HepG2 (cell line): Measurements from ENCODE around the gene CHCT1. TPM values are rescaled to one million over a fixed set of nuclear protein-coding genes. Genes with fewer than 3 reads are reported as not detected.

ENCODE experiments used
- HCFC1 ChIP-seq: fragments of 150-350 bp; IDR thresholded peaks from 2 replicates; pipeline ENCODE4 v1.6.1; 2014; ENCODE audit warnings: low read depth, low read length
- HOMEZ ChIP-seq: IDR thresholded peaks from 2 replicates; pipeline ENCODE4 v1.6.1; 2016; ENCODE audit warnings: low read depth
- MEIS1 ChIP-seq: sonication (generic); formaldehyde crosslinking; IDR thresholded peaks from 2 replicates; pipeline ENCODE4 v1.9.0; 2021; ENCODE audit warnings: mild to moderate bottlenecking, missing genetic modification reagents, moderate library complexity, borderline replicate concordance
- MZF1 ChIP-seq: sonication (generic); formaldehyde crosslinking; IDR thresholded peaks from 2 replicates; pipeline ENCODE4 v1.8.1; 2023; ENCODE audit warnings: mild to moderate bottlenecking, missing genetic modification reagents, borderline replicate concordance
- RFX1 ChIP-seq: fragments of 450-650 bp; IDR thresholded peaks from 2 replicates; pipeline ENCODE4 v1.6.1; 2017
- STAG1 ChIP-seq: sonication (generic); formaldehyde crosslinking; IDR thresholded peaks from 2 replicates; pipeline ENCODE4 v1.4.0; 2020; ENCODE audit warnings: missing genetic modification reagents
- ZFP62 ChIP-seq: sonication (generic); formaldehyde crosslinking; IDR thresholded peaks from 2 replicates; pipeline ENCODE4 v1.4.0; 2020; ENCODE audit warnings: missing genetic modification reagents
- ZFY ChIP-seq: sonication (generic); formaldehyde crosslinking; IDR thresholded peaks from 2 replicates; pipeline ENCODE4 v1.4.0; 2020; ENCODE audit warnings: missing genetic modification reagents
- polyA plus RNA-seq, 8 experiments: library from polyadenylated mRNA; depleted of rRNA in 3 of 8; stranded (reverse) in 7 of 8; unstranded in 1 of 8; fragments of >200 nt; fragmentation: Illumina TruSeq in 4 of 8; extraction: Trizol in 4 of 8; gene quantifications; 2 replicates each; pipeline versions ENCODE4 v1.2.1 to v1.2.3, GENCODE V29; 2011 to 2016; ENCODE audit warnings: low read depth in 4 of 8, missing spikeins in 1 of 8, mixed read lengths in 1 of 8; ENCODE audit not compliant: insufficient read depth in 1 of 8
- total RNA-seq, 5 experiments: library from RNA; depleted of rRNA; stranded (reverse); fragments of >200 nt; fragmentation: Illumina TruSeq; extraction: Trizol; gene quantifications; 2 replicates each; pipeline ENCODE4 v1.2.3, GENCODE V29; 2016; ENCODE audit warnings: low read depth in 1 of 5
- TF ChIP-seq, protein P1 (sequence below): sonication (generic); formaldehyde crosslinking; IDR thresholded peaks from 2 replicates; pipeline ENCODE4 v1.4.0; 2020; ENCODE audit warnings: missing genetic modification reagents, borderline replicate concordance
- TF ChIP-seq, protein P2 (sequence below): sonication (generic); formaldehyde crosslinking; IDR thresholded peaks from 2 replicates; pipeline ENCODE4 v1.5.0; 2020; ENCODE audit warnings: missing genetic modification reagents, mild to moderate bottlenecking, borderline replicate concordance

The CHCT1 gene
- total and polyA plus RNA-seq, 2 of the 13 experiments (the other 11 are each of a cell fraction or from before 2014, with no cell fraction given), result not detected

GRCh38 chr17:60391471-60392041 is 30.7 kb upstream of the CHCT1 start (continued):
- TF ChIP-seq, protein P1, sequence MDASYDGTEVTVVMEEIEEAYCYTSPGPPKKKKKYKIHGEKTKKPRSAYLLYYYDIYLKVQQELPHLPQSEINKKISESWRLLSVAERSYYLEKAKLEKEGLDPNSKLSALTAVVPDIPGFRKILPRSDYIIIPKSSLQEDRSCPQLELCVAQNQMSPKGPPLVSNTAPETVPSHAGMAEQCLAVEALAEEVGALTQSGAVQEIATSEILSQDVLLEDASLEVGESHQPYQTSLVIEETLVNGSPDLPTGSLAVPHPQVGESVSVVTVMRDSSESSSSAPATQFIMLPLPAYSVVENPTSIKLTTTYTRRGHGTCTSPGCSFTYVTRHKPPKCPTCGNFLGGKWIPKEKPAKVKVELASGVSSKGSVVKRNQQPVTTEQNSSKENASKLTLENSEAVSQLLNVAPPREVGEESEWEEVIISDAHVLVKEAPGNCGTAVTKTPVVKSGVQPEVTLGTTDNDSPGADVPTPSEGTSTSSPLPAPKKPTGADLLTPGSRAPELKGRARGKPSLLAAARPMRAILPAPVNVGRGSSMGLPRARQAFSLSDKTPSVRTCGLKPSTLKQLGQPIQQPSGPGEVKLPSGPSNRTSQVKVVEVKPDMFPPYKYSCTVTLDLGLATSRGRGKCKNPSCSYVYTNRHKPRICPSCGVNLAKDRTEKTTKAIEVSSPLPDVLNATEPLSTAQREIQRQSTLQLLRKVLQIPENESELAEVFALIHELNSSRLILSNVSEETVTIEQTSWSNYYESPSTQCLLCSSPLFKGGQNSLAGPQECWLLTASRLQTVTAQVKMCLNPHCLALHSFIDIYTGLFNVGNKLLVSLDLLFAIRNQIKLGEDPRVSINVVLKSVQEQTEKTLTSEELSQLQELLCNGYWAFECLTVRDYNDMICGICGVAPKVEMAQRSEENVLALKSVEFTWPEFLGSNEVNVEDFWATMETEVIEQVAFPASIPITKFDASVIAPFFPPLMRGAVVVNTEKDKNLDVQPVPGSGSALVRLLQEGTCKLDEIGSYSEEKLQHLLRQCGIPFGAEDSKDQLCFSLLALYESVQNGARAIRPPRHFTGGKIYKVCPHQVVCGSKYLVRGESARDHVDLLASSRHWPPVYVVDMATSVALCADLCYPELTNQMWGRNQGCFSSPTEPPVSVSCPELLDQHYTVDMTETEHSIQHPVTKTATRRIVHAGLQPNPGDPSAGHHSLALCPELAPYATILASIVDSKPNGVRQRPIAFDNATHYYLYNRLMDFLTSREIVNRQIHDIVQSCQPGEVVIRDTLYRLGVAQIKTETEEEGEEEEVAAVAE (CRISPR knock-in tag), result peak; percentile 23; the same call in 1 of the 2 replicates
- TF ChIP-seq MEIS1, result 0 out of 2 replicates have a peak, but pooled peaks have one; percentile 61
- TF ChIP-seq STAG1, result no peak
- TF ChIP-seq, protein P2, sequence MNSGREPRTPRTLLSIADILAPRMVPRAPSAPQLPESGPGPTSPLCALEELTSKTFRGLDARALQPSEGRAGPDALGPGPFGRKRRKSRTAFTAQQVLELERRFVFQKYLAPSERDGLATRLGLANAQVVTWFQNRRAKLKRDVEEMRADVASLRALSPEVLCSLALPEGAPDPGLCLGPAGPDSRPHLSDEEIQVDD (CRISPR knock-in tag), result no peak
- TF ChIP-seq HOMEZ (CRISPR knock-in tag), result no peak
- no peak for TF ChIP-seq HCFC1
- TF ChIP-seq RFX1, result no peak
- no peak for TF ChIP-seq ZFP62 (CRISPR knock-in tag)
- peak; percentile 40; the same call in 1 of the 2 replicates for TF ChIP-seq ZFY (CRISPR knock-in tag)
- TF ChIP-seq MZF1 (CRISPR knock-in tag), result no peak
